22Rv1 (cell line): Measurements from ENCODE around the gene PHF3.

Source experiments
- CTCF ChIP-seq: fragments of 450-650 bp; IDR thresholded peaks from 2 replicates; pipeline ENCODE4 v1.5.1; 2017; ENCODE audit warnings: mild to moderate bottlenecking
- ZFX ChIP-seq: fragments of 450-650 bp; IDR thresholded peaks from 2 replicates; pipeline ENCODE4 v1.6.1; 2017; ENCODE audit warnings: antibody characterized with exemption, borderline replicate concordance

GRCh38 chr6:63673692-63674091 lies 38.1 kb downstream of the PHF3 start:
- TF ChIP-seq CTCF (no peak), ZFX (no peak)
